Cardiac muscle cell (in vitro differentiated cells and primary cell): ENCODE measurements around the gene SLC4A3. TPM values are rescaled to one million over a fixed set of nuclear protein-coding genes. Genes with fewer than 3 reads are reported as not detected.

Experiments
- DNase-seq, 2 donors: peaks; one replicate each; pipeline versions ENCODE4 v3.0.0 to v3.0.0-alpha.2; 2010 to 2017; ENCODE audit warnings: low read depth in 1 of 2, low spot score in 1 of 2
- H3K27ac ChIP-seq: fragments of 200-600 bp; sonication (generic); 2 replicates; pipeline ENCODE4 v1.5.1; 2016
- H3K27me3 ChIP-seq: fragments of 200-600 bp; sonication (generic); 2 replicates; pipeline ENCODE4 v1.6.0; 2016; ENCODE audit warnings: control low read depth
- H3K36me3 ChIP-seq: fragments of 200-600 bp; sonication (generic); 2 replicates; pipeline ENCODE4 v1.5.1; 2016; ENCODE audit warnings: control low read depth
- H3K4me1 ChIP-seq: fragments of 200-600 bp; sonication (generic); 2 replicates; pipeline ENCODE4 v1.8.1; 2017; ENCODE audit warnings: low read depth, mild to moderate bottlenecking, mixed run types
- H3K4me3 ChIP-seq: fragments of 200-600 bp; sonication (generic); 2 replicates; pipeline ENCODE4 v1.5.1; 2016; ENCODE audit warnings: mild to moderate bottlenecking
- H3K9me3 ChIP-seq: fragments of 200-600 bp; sonication (generic); 2 replicates; pipeline ENCODE4 v1.5.1; 2017; ENCODE audit warnings: low read depth, mild to moderate bottlenecking, control low read depth
- polyA plus RNA-seq: library from polyadenylated mRNA; unstranded; fragments of >200 nt; fragmentation: Nextera tagmentation; extraction: Ambion mirVana; gene quantifications from 2 replicates; pipeline ENCODE4 v1.2.1, GENCODE V29; 2016
- total RNA-seq: library from RNA; depleted of rRNA; stranded (reverse); fragments of >200 nt; gene quantifications from 2 replicates; pipeline ENCODE4 v1.2.3, GENCODE V29; 2016
- TF ChIP-seq, protein P1 (sequence below): IDR thresholded peaks from 2 replicates; pipeline ENCODE4 v1.5.1; 2012; ENCODE audit warnings: low read depth, mild to moderate bottlenecking, low read length

Gene SLC4A3
- total and polyA plus RNA-seq, 2 experiments from 2014 or later = 39.8 to 47.7 TPM

DNA sequence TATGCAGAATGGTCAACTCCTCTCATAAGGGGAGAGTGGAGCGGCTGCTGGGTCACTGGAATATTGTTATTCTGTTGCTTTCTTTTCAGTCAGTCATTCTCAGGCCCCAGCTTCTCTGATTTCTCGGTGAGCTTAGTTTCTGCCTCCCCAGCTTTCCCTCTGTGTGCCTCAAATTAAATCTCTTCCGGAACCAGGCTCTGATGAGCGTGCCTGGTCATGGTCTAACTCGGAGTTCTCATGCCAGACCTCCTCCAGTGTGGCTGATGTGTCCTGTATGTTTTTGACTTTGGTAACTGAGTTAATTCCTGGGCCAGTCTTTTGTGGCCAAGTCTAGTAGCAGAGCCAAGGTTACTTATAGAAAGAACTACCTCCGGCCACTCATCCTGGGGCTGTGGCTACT, 34.7 kb upstream of the SLC4A3 start:
- no peak for DNase-seq
- no peak overlapping the region for H3K27ac ChIP-seq

DNA sequence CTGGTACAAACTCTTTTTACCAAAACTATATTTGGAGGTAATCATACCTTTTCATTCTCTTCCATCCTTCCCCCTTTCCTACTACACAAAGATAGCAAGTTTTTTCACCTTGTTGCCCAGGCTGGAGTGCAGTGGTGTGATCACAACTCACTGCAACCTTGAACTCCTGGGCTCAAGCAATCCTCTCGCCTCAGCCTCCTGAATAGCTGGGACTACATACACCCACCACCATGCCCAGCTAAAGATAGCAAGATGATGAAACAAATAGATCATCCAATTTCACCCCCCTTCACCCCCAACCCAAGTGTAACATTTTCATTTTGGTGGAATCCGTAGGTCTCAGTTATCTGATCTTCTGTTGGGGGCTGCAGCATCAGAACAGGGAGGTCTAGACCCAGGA, 34.3 kb upstream of the SLC4A3 start:
- TF ChIP-seq, protein P1, sequence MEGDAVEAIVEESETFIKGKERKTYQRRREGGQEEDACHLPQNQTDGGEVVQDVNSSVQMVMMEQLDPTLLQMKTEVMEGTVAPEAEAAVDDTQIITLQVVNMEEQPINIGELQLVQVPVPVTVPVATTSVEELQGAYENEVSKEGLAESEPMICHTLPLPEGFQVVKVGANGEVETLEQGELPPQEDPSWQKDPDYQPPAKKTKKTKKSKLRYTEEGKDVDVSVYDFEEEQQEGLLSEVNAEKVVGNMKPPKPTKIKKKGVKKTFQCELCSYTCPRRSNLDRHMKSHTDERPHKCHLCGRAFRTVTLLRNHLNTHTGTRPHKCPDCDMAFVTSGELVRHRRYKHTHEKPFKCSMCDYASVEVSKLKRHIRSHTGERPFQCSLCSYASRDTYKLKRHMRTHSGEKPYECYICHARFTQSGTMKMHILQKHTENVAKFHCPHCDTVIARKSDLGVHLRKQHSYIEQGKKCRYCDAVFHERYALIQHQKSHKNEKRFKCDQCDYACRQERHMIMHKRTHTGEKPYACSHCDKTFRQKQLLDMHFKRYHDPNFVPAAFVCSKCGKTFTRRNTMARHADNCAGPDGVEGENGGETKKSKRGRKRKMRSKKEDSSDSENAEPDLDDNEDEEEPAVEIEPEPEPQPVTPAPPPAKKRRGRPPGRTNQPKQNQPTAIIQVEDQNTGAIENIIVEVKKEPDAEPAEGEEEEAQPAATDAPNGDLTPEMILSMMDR = no peak
- Histone ChIP-seq H3K4me1 (peaks cover 20% of the 10 kb centered on the region), H3K9me3 (no peaks in the 10 kb centered on the region), H3K4me3 (no peak overlapping the region), H3K36me3 (no peaks in the 10 kb centered on the region), H3K27ac (no peak overlapping the region), H3K27me3 (no peaks in the 10 kb centered on the region)
- no peak for DNase-seq

More for the DNA sequence above, 34.7 kb upstream of the SLC4A3 start:
- H3K36me3 ChIP-seq = no peaks in the 10 kb centered on the region
- H3K4me1 ChIP-seq = peaks cover 20% of the 10 kb centered on the region
- no peak overlapping the region for H3K4me3 ChIP-seq
- TF ChIP-seq, protein P1 = no peak
- H3K9me3 ChIP-seq = no peaks in the 10 kb centered on the region
- H3K27me3 ChIP-seq = no peaks in the 10 kb centered on the region

DNA sequence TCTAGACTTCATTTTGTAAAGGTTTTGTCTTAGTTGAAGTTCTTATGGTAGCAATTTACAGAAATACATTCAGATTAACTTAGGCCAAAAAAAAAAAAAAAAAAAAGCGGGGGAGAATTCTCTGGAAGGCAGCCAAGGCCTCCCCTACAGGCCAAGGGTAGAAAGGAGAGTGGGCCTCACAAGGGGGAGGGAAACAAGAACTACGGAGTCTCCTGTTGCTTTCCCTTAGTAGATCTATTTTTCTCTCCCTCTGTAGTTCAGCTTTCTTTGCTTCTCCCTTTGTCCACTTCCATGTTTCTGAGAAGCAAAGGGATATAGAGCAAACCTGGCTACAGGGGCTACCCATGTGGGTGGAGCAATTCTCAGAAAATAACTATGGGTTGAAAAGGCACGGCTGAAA, 32.2 kb upstream of the SLC4A3 start:
- Histone ChIP-seq H3K4me1 (peaks cover 24% of the 10 kb centered on the region), H3K9me3 (no peaks in the 10 kb centered on the region), H3K36me3 (no peaks in the 10 kb centered on the region), H3K27me3 (no peaks in the 10 kb centered on the region), H3K27ac (peak overlapping the region; percentile 87), H3K4me3 (no peak overlapping the region)
- TF ChIP-seq, protein P1 = no peak
- peak; percentile 72 to 79 for DNase-seq

DNA sequence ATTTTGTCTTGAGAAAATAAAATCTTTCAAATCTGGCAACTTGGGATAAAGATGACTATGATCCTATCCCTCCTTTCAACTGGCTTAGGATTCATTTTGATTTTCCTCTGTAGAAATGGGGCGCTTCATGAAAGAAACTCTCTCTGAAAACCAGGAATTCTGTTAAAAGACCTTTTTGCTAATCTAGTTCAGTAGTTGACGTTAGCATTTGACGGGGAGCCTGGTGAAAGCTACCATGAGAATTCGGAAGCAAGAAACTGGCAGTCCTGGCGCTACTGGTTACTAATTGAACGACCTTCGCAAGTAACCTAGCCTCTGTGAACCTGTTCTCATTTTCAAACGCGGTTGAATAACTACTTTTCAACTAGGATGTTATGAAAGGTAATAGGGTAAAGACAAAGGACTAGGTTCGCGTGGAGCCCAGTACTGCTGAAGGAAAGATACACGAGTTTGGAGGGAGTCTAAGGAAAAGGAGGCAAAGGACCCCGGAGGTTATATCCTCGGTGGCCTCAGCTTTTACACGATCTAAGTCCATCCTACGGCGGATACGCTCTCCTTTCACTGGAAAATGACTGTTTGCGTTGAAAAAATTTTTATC, 30.4 kb upstream of the SLC4A3 start:
- TF ChIP-seq, protein P1 = no peak
- Histone ChIP-seq H3K27ac (peak overlapping the region; percentile 87), H3K4me1 (peaks cover 24% of the 10 kb centered on the region), H3K36me3 (no peaks in the 10 kb centered on the region), H3K4me3 (peak overlapping the region; percentile 57), H3K9me3 (no peaks in the 10 kb centered on the region), H3K27me3 (no peaks in the 10 kb centered on the region)
- peak in 1 of 2 donors; percentile 42 for DNase-seq

DNA sequence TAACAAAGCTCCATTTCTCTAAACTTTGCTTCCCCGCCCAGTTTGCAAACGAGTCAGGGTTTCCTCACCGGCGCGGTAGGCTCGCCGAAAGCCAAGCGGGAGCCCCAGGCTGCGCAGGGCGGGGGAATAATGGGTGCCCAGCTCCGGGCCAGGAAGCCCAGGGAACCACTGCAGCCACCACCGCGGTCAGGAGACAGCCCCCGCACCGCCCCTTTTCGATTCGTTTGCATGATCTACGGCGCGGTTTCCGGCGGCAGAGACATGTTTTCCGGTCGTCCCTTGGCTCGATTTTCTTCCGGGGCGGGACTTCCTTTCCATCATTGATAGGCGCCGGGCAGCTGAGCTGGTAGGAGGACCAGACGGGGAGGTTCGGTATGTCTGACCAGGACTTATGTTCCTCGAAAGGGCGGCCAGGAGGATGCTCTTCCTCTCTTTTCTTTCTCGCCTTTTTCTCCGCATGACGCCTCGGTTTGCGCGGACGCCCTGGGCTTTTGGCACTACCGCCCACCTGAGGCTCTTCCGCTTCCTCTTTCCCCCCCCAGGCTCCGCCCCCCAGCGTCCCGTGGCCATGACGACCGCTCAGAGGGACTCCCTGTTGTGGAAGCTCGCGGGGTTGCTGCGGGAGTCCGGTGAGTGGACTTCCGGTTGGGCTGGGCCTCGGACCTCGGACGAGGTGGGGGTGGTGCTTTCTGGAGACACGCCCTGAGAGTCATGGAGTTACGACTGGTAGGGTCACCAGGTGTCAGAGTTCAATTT, 29.7 kb upstream of the SLC4A3 start, which contains the start of gene STK11IP:
Gene STK11IP, plus strand, starts transcription at position 306 of the 756 bp plus-strand sequence. Its CDS starts 263 bp downstream, at position 569.
- Histone ChIP-seq H3K27ac (peak within 1 kb of the TSS; percentile 87), H3K9me3 (no peaks in the 10 kb centered on the region), H3K4me1 (peaks cover 24% of the 10 kb centered on the region), H3K27me3 (no peaks in the 10 kb centered on the region), H3K36me3 (no peaks in the 10 kb centered on the region), H3K4me3 (peak within 1 kb of the TSS; percentile 57)
- peak; percentile 97 to 99 for DNase-seq
- TF ChIP-seq, protein P1 = no peak
